HCT116 (cell line): ENCODE data around the gene EIF4ENIF1. TPM values are rescaled to one million over a fixed set of nuclear protein-coding genes. Genes with fewer than 3 reads are reported as not detected.

Experiments
- ATAC-seq: fragments of 200-7000 bp; cut with Tn5 transposase; 2 replicates; pipeline ENCODE4 v1.9.1; 2020; ENCODE audit warnings: mild to moderate bottlenecking, moderate library complexity
- BruUV-seq: library from RNA; stranded (reverse); fragments of 400-500 nt; replicated peaks from 2 replicates; lab custom pipeline; 2021; lab: Mats Ljungman, UMichigan
- CTCF ChIA-PET: fragments of 300-600 bp; sonication (Branson Sonifier 250); formaldehyde crosslinking; loops from one replicate; lab custom pipeline; 2021; ENCODE audit warnings: antibody characterized with exemption; lab: Charles Lee
- POLR2A ChIA-PET: fragments of 300-600, 350-600 bp; sonication (Branson Sonifier 250); formaldehyde crosslinking; loops from one replicate; lab custom pipeline; 2021; ENCODE audit warnings: antibody characterized with exemption; lab: Charles Lee
- RAD21 ChIA-PET, 2 experiments: fragments of 300-600 bp; sonication (Branson Sonifier 250); formaldehyde crosslinking; loops; one replicate each; lab custom pipeline; 2023; ENCODE audit warnings: low total read pairs in 2 of 2; ENCODE audit not compliant: uncharacterized antibody in 2 of 2, unreplicated experiment in 2 of 2, low non-redundant PET in 1 of 2; lab: Charles Lee
- DNase-seq: peaks from one replicate; pipeline ENCODE4 v3.0.0-alpha.2; 2010; ENCODE audit warnings: low read depth, low spot score
- H2AFZ ChIP-seq: fragments of 200-600 bp; shearing (Covaris generic), sonication (generic); 2 replicates; pipeline ENCODE4 v1.6.1; 2017; ENCODE audit warnings: low read depth, mixed run types, mixed read lengths, antibody characterized with exemption, low read length; ENCODE audit not compliant: poor library complexity, severe bottlenecking
- H3K27ac ChIP-seq: 2 replicates; pipeline ENCODE4 v1.5.1; 2012; ENCODE audit warnings: low read depth, low read length
- H3K27me3 ChIP-seq: fragments of 200-600 bp; sonication (generic); 2 replicates; pipeline ENCODE4 v1.6.1; 2016; ENCODE audit warnings: mixed run types, low read length, mixed read lengths; ENCODE audit not compliant: insufficient read depth
- H3K36me3 ChIP-seq, 2 experiments: fragments of 200-500 bp in 1 of 2; fragments of 200-600 bp in 1 of 2; sonication (Bioruptor generic) in 1 of 2; sonication (generic) in 1 of 2; 2 replicates each; pipeline versions ENCODE4 v1.5.1 to v1.6.1; 2014 to 2016; ENCODE audit warnings: low read length in 2 of 2, inconsistent platforms in 1 of 2, mixed read lengths in 1 of 2, mixed run types in 1 of 2; ENCODE audit not compliant: insufficient read depth in 2 of 2, control insufficient read depth in 1 of 2
- H3K4me1 ChIP-seq, 2 experiments: fragments of 200-600 bp in 1 of 2; sonication (generic) in 1 of 2; 2 replicates each; pipeline versions ENCODE4 v1.5.1 to v1.6.1; 2012 to 2017; ENCODE audit warnings: low read length in 2 of 2, inconsistent platforms in 1 of 2, mild to moderate bottlenecking in 1 of 2, mixed read lengths in 1 of 2, mixed run types in 1 of 2, moderate library complexity in 1 of 2; ENCODE audit not compliant: insufficient read depth in 2 of 2, control insufficient read depth in 1 of 2
- H3K4me2 ChIP-seq: fragments of 200-600 bp; sonication (generic); 2 replicates; pipeline ENCODE4 v1.6.1; 2017; ENCODE audit warnings: mixed run types, low read length, mixed read lengths
- H3K4me3 ChIP-seq, 2 experiments: fragments of 200-600 bp in 1 of 2; sonication (generic) in 1 of 2; replicated peaks in 1 of 2; 2 replicates each; pipeline ENCODE4 v1.5.1; 2011 to 2016; ENCODE audit warnings: low read length in 2 of 2, control low read depth in 1 of 2, low read depth in 1 of 2, mild to moderate bottlenecking in 1 of 2, mixed read lengths in 1 of 2, mixed run types in 1 of 2
- H3K79me2 ChIP-seq: fragments of 200-600 bp; sonication (generic); 2 replicates; pipeline ENCODE4 v1.6.1; 2017; ENCODE audit warnings: mild to moderate bottlenecking, mixed run types, low read length, moderate library complexity, mixed read lengths; ENCODE audit not compliant: insufficient read depth
- H3K9ac ChIP-seq: fragments of 200-600 bp; sonication (generic); 2 replicates; pipeline ENCODE4 v1.6.1; 2016; ENCODE audit warnings: low read length, mixed read lengths
- H3K9me2 ChIP-seq: fragments of 200-600 bp; sonication (generic), shearing (Covaris generic); 2 replicates; pipeline ENCODE4 v1.6.1; 2017; ENCODE audit warnings: mixed run types, mild to moderate bottlenecking, moderate library complexity; ENCODE audit not compliant: insufficient read depth
- H3K9me3 ChIP-seq, 2 experiments: fragments of 200-500 bp in 1 of 2; fragments of 200-600 bp in 1 of 2; sonication (Bioruptor generic) in 1 of 2; sonication (generic) in 1 of 2; 2 replicates each; pipeline ENCODE4 v1.6.1; 2014 to 2017; ENCODE audit warnings: low read length in 2 of 2, mixed read lengths in 2 of 2, inconsistent platforms in 1 of 2, low read depth in 1 of 2, mild to moderate bottlenecking in 1 of 2, mixed run types in 1 of 2, moderate library complexity in 1 of 2; ENCODE audit not compliant: control insufficient read depth in 1 of 2, insufficient read depth in 1 of 2
- H4K20me1 ChIP-seq: fragments of 200-600 bp; sonication (generic), shearing (Covaris generic); 2 replicates; pipeline ENCODE4 v1.6.1; 2017; ENCODE audit warnings: mixed run types, mild to moderate bottlenecking, moderate library complexity; ENCODE audit not compliant: insufficient read depth
- CBX3 ChIP-seq: IDR thresholded peaks from 2 replicates; pipeline ENCODE4 v1.6.1; 2012; ENCODE audit warnings: low read depth
- CEBPB ChIP-seq: IDR thresholded peaks from 2 replicates; pipeline ENCODE4 v1.6.1; 2012; ENCODE audit warnings: low read depth
- CTCF ChIP-seq, 3 experiments: fragments of 200-600 bp in 1 of 3; sonication (generic) in 1 of 3; IDR thresholded peaks in 2 of 3; conservative IDR thresholded peaks in 1 of 3; 2 replicates each; pipeline ENCODE4 v1.5.1; 2012 to 2017; ENCODE audit warnings: low read depth in 2 of 3, low read length in 2 of 3, antibody characterized with exemption in 1 of 3, borderline replicate concordance in 1 of 3, control low read depth in 1 of 3, mild to moderate bottlenecking in 1 of 3, mixed read lengths in 1 of 3, mixed run types in 1 of 3, moderate library complexity in 1 of 3; ENCODE audit not compliant: insufficient read depth in 1 of 3
- EGR1 ChIP-seq: IDR thresholded peaks from 2 replicates; pipeline ENCODE4 v1.6.1; 2012; ENCODE audit warnings: low read depth
- EZH2phosphoT487 ChIP-seq: fragments of 200-600 bp; IDR thresholded peaks from 2 replicates; pipeline ENCODE4 v1.6.1; 2018; ENCODE audit warnings: antibody characterized with exemption, borderline replicate concordance
- MAX ChIP-seq: IDR thresholded peaks from 2 replicates; pipeline ENCODE4 v1.6.1; 2012
- POLR2A ChIP-seq: IDR thresholded peaks from 2 replicates; pipeline ENCODE4 v1.7.0; 2011; ENCODE audit warnings: borderline replicate concordance; ENCODE audit not compliant: insufficient read depth, insufficient read length; ENCODE audit errors: extremely low read depth
- RAD21 ChIP-seq: IDR thresholded peaks from 2 replicates; pipeline ENCODE4 v1.6.1; 2012; ENCODE audit warnings: low read depth, mild to moderate bottlenecking
- REST ChIP-seq: IDR thresholded peaks from 2 replicates; pipeline ENCODE4 v1.6.1; 2012; ENCODE audit warnings: low read depth
- SP1 ChIP-seq: IDR thresholded peaks from 2 replicates; pipeline ENCODE4 v1.6.1; 2012; ENCODE audit warnings: low read depth
- SRF ChIP-seq: IDR thresholded peaks from 2 replicates; pipeline ENCODE4 v1.6.1; 2012; ENCODE audit warnings: low read depth
- TCF7L2 ChIP-seq: IDR thresholded peaks from 2 replicates; pipeline ENCODE4 v1.7.0; 2011; ENCODE audit warnings: borderline replicate concordance, inconsistent platforms; ENCODE audit not compliant: insufficient read depth, insufficient read length; ENCODE audit errors: extremely low read depth
- ZBTB33 ChIP-seq: IDR thresholded peaks from 2 replicates; pipeline ENCODE4 v1.6.1; 2011; ENCODE audit warnings: mild to moderate bottlenecking, low read length, moderate library complexity; ENCODE audit not compliant: insufficient replicate concordance; ENCODE audit errors: extremely low read depth
- ZFX ChIP-seq: fragments of 450-650 bp; IDR thresholded peaks from 2 replicates; pipeline ENCODE4 v1.6.1; 2017
- intact Hi-C: fragments of 100-400 bp; cut with micrococcal nuclease; formaldehyde crosslinking; loops from 2 replicates; pipeline ENCODE4 v1.10.0; 2022
- total RNA-seq: library from RNA; stranded (reverse); gene quantifications from one replicate; pipeline ENCODE4 v1.2.1, GENCODE V29; 2021; ENCODE audit not compliant: unreplicated experiment

Gene EIF4ENIF1
- total RNA-seq, 1 experiment from 2014 or later, result 24.2 TPM

- ATAC-seq (no peak), DNase-seq (no peak)
- no peak overlapping the region for H3K4me2 ChIP-seq
- ChIA-PET CTCF (no interaction called here), RAD21 (no interaction called here), POLR2A (no interaction called here)
- H3K27ac ChIP-seq, result no peak overlapping the region
- intact Hi-C loops, result no loop called here
- H3K27me3 ChIP-seq, result no peaks in the 10 kb centered on the region
- peaks cover 74% of the 10 kb centered on the region for H3K79me2 ChIP-seq
- no peak overlapping the region for H3K4me3 ChIP-seq
- H3K9ac ChIP-seq, result no peak overlapping the region
- no TSS peak for BruUV-seq
- no peak for TF ChIP-seq CEBPB
- TF ChIP-seq CBX3, result no peak
- TF ChIP-seq EZH2phosphoT487, result no peak
- no peak for TF ChIP-seq ZBTB33
- no peak for TF ChIP-seq ZFX
- TF ChIP-seq MAX, result no peak
- TF ChIP-seq TCF7L2, result no peak
- TF ChIP-seq POLR2A, result no peak
- no peak for TF ChIP-seq CTCF (IDR thresholded peaks at IDR 0.05 in 2 of 3, conservative IDR thresholded peaks at IDR 0.05 in 1 of 3; ENCODE audit: borderline replicate concordance in 1 of 3, insufficient read depth in 1 of 3, low read depth in 2 of 3, low read length in 2 of 3)
- no peak for TF ChIP-seq RAD21
- no peak for TF ChIP-seq SP1
- TF ChIP-seq EGR1, result no peak
- no peak for TF ChIP-seq REST
- no peak for TF ChIP-seq SRF
- H3K36me3 ChIP-seq, result peaks cover 4 to 40% of the 10 kb centered on the region in 2 experiments; a peak in 2 of 4 replicates
- no peaks in the 10 kb centered on the region for H3K4me1 ChIP-seq
- H3K9me2 ChIP-seq, result no peaks in the 10 kb centered on the region
- no peaks in the 10 kb centered on the region; the same call in 1 of the 2 replicates for H4K20me1 ChIP-seq
- no peaks in the 10 kb centered on the region for H3K9me3 ChIP-seq
- H2AFZ ChIP-seq, result no peak overlapping the region
Observed at GRCh38 chr22:31474743-31475142, 14.9 kb downstream of the EIF4ENIF1 start.
